Forelimb muscle (tissue), 1 donor: ENCODE data around the gene CRTC3. TPM values are rescaled to one million over a fixed set of nuclear protein-coding genes. Genes with fewer than 3 reads are reported as not detected.
"Not testable (repeated sequence)": the region's sequence is repeated elsewhere in the genome, so short reads cannot be mapped to it uniquely, and the experiment has no call there.

Experiments
- DNase-seq: peaks from one replicate; pipeline ENCODE4 v3.0.0-alpha.2; 2013; ENCODE audit warnings: low read depth
- polyA plus RNA-seq: library from polyadenylated mRNA; unstranded; fragments of 120-200 nt; gene quantifications from one replicate; pipeline ENCODE4 v1.2.1, GENCODE V29; 2013; ENCODE audit not compliant: insufficient read length

Gene CRTC3
- polyA plus RNA-seq, 1 donor: 21.9 TPM

GRCh38 chr15:90620379-90621067 is 90.8 kb downstream of the CRTC3 start:
- no peak for DNase-seq

GRCh38 chr15:90623854-90624253 is 94.1 kb downstream of the CRTC3 start:
- no peak for DNase-seq

- no peak for DNase-seq
Measured at GRCh38 chr15:90624278-90624981, 94.7 kb downstream of the CRTC3 start.

- DNase-seq: no peak
Measured at GRCh38 chr15:90625037-90625436, 95.3 kb downstream of the CRTC3 start.

- no peak for DNase-seq
Measured at GRCh38 chr15:90629217-90629616, 99.5 kb downstream of the CRTC3 start.

- no peak for DNase-seq
Measured at GRCh38 chr15:90633360-90633759, 103.6 kb downstream of the CRTC3 start.

GRCh38 chr15:90636993-90637392 is 107.3 kb downstream of the CRTC3 start:
- DNase-seq: not testable (repeated sequence)

GRCh38 chr15:90637693-90638092 is 108.0 kb downstream of the CRTC3 start:
- no peak for DNase-seq

- no peak for DNase-seq
Measured at GRCh38 chr15:90638201-90638691, 108.5 kb downstream of the CRTC3 start.

GRCh38 chr15:90638963-90639362 is 109.2 kb downstream of the CRTC3 start:
- DNase-seq: no peak

- no peak for DNase-seq
Measured at GRCh38 chr15:90640862-90641261, 111.1 kb downstream of the CRTC3 start.

GRCh38 chr15:90641581-90642463 is 112.1 kb downstream of the CRTC3 start:
- DNase-seq: no peak

- DNase-seq: no peak
Measured at GRCh38 chr15:90642464-90643300, 113.0 kb downstream of the CRTC3 start.

- no peak for DNase-seq
Measured at GRCh38 chr15:90643301-90643632, 113.5 kb downstream of the CRTC3 start.

- no peak for DNase-seq
Measured at GRCh38 chr15:90644526-90644925, 114.8 kb downstream of the CRTC3 start.

GRCh38 chr15:90644952-90645725 is 115.4 kb downstream of the CRTC3 start:
- DNase-seq: no peak

GRCh38 chr15:90645873-90646575 is 116.3 kb downstream of the CRTC3 start:
- DNase-seq: no peak

- DNase-seq: no peak
Measured at GRCh38 chr15:90646662-90647305, 117.1 kb downstream of the CRTC3 start.

GRCh38 chr15:90647326-90647725 is 117.6 kb downstream of the CRTC3 start:
- no peak for DNase-seq
